Astrocyte (in vitro differentiated cells and primary cell): ENCODE results near the gene MAPK8IP2.
"Not testable (repeated sequence)": the region's sequence is repeated elsewhere in the genome, so short reads cannot be mapped to it uniquely, and the experiment has no call there.

ENCODE experiments used
- EZH2 ChIP-seq: IDR thresholded peaks from 2 replicates; pipeline ENCODE4 v1.6.1; 2012; ENCODE audit warnings: mild to moderate bottlenecking, low read length, inconsistent platforms; ENCODE audit not compliant: insufficient read depth
- TF ChIP-seq, protein P1 (sequence below): IDR thresholded peaks from 2 replicates; pipeline ENCODE4 v1.5.1; 2011; ENCODE audit warnings: low read depth, mild to moderate bottlenecking, inconsistent platforms, low read length, moderate library complexity; ENCODE audit not compliant: insufficient read depth

DNA sequence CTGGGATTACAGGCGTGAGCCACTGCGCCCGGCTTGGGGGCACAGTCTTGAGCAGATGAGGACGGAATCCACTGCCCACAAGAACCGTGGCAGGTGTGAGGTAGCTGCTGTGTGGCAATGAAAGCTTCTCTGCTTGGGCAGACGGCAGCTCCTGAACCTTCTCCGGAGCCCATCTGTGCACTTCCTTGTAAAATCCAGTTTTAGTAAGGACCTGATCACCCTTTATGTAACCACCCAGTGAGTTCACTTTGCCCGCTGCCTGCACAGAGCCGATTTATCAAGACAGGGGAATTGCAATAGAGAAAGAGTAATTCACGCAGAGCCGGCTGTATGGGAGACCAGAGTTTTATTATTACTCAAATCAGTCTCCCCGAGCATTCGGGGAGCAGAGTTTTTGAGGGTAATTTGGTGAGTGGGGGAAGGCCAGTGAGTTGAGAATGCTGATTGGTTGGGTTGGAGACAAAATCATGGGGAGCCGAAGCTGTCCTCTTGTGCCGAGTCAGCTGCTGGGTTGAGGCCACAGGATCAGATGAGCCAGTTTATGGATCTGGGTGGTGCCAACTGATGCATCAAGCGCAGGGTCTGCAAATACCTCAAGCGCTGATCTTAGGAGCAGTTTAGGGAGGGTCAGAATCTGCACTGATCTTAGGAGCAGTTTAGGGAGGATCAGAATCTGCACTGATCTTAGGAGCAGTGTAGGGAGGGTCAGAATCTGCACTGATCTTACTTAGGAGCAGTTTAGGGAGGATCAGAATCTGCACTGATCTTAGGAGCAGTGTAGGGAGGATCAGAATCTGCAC lies 42.6 kb downstream of the MAPK8IP2 start:
- TF ChIP-seq, protein P1, sequence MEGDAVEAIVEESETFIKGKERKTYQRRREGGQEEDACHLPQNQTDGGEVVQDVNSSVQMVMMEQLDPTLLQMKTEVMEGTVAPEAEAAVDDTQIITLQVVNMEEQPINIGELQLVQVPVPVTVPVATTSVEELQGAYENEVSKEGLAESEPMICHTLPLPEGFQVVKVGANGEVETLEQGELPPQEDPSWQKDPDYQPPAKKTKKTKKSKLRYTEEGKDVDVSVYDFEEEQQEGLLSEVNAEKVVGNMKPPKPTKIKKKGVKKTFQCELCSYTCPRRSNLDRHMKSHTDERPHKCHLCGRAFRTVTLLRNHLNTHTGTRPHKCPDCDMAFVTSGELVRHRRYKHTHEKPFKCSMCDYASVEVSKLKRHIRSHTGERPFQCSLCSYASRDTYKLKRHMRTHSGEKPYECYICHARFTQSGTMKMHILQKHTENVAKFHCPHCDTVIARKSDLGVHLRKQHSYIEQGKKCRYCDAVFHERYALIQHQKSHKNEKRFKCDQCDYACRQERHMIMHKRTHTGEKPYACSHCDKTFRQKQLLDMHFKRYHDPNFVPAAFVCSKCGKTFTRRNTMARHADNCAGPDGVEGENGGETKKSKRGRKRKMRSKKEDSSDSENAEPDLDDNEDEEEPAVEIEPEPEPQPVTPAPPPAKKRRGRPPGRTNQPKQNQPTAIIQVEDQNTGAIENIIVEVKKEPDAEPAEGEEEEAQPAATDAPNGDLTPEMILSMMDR = not testable (repeated sequence)
- TF ChIP-seq EZH2 = not testable (repeated sequence)
